ENCODE measurements around the gene COX4I2.

The COX4I2 gene

DNA sequence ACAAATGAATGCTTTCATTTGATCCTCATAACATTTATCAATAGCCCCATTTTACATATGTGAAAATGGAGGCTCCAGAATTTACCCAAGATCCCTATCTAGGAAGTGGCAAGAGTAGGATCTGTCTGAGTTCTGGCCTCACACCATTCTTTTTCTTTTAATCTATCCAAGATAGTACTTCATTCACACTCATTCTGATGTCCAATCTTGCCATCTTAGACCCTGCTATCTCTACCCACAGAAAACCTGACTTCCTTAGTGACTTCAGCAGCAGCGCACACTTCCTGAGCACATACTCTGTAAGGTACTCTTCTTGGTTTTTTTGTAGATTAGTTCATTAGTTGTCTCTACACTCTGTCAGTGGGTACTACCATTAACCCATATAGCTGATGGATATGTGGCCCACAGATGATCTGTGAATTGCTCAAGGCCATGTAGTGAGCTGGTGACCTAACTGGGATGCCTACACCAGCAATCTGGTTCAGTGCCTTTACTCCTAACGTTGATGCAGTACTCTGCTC is 36.3 kb downstream of the COX4I2 start:
- H3K9me3 ChIP-seq (ENCODE audit: control insufficient read depth, insufficient read depth, low read depth, low read length), result no peaks in the 10 kb centered on the region
- H3K4me3 ChIP-seq (ENCODE audit: low read depth, low read length), result no peak overlapping the region
- ChIA-PET CTCF (interaction anchor here (1.2 to 4.2 kb wide), 4 partner anchors 9 to 61 kb away, joined by 4 to 38 read pairs (median 10); partner anchors contain the start of gene BCL2L1), POLR2A (interaction anchor here (0.8 to 1.4 kb wide), 2 partner anchors 49 to 65 kb away, joined by 4 to 6 read pairs; partner anchors contain the start of gene TPX2)
- peaks cover 16% of the 10 kb centered on the region for H3K4me1 ChIP-seq (ENCODE audit: control insufficient read depth, insufficient read depth, low read length)
- no peaks in the 10 kb centered on the region for H3K36me3 ChIP-seq (ENCODE audit: control insufficient read depth in 2 of 2, insufficient read depth in 1 of 2, low read length in 2 of 2)
- no peak overlapping the region for H3K27ac ChIP-seq (ENCODE audit: extremely low read depth, low read depth, low read length)
- TF ChIP-seq ZBTB17 (tag by site-specific recombination; IDR thresholded peaks at IDR 0.05), result no peak
- TF ChIP-seq ZNF132 (tag by site-specific recombination; IDR thresholded peaks at IDR 0.05; ENCODE audit: borderline replicate concordance), result no peak
- no peak for TF ChIP-seq ZNF629 (tag by site-specific recombination; IDR thresholded peaks at IDR 0.05)
- TF ChIP-seq, protein P1, sequence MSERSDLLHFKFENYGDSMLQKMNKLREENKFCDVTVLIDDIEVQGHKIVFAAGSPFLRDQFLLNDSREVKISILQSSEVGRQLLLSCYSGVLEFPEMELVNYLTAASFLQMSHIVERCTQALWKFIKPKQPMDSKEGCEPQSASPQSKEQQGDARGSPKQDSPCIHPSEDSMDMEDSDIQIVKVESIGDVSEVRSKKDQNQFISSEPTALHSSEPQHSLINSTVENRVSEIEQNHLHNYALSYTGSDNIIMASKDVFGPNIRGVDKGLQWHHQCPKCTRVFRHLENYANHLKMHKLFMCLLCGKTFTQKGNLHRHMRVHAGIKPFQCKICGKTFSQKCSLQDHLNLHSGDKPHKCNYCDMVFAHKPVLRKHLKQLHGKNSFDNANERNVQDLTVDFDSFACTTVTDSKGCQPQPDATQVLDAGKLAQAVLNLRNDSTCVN (tag by site-specific recombination; optimal IDR thresholded peaks at IDR 0.05), result no peak
- TF ChIP-seq HOXC10 (CRISPR knock-in tag; IDR thresholded peaks at IDR 0.05), result no peak
- no peak for TF ChIP-seq ZNF423 (tag by site-specific recombination; IDR thresholded peaks at IDR 0.05)

DNA sequence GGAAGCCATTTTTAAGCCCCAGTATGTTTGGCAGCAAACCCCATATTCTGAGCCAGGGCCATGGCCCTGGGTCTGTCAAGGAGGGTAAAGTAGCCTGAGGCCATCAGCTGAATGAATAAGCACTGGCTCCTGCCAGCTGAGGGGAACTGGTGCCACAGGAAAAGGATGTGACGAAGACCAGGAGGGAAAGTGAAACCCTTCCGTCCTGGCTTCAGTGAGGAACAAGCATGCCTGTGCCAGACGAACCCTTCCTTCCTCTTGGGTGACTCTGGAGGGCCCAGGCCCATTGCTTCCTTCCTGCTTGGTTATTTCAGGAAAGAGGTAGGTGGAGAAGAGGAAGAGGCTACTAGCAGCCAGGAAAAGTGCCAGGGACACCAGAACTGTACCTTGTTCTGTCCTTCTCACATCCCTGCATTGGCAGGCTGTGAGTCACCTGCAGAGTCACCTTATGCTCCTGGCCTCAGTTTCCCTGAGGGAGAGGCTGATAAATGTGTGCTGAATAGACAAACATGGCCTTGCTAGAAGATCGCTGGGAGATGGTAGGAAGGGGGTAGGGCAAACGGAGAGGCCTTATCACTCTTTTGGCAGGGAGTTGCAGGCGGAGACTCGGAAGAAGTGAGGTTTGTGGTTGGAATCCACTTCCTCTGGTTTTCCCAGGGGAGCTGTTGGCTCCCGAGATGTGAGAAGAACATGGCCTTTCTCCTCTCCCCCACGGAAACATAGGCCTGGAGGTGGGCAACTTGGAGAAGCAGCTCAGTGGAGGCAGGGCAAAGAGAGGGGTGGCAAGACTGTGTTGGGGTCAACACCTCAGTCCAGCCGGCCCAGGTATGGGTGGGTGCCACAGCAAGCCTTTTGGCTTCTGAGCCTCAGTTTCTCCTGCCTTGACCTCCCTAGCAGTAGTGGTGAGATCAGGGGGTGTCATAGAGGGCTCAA is 37.4 kb downstream of the COX4I2 start:
- no peaks in the 10 kb centered on the region for H3K36me3 ChIP-seq (ENCODE audit: control insufficient read depth in 2 of 2, insufficient read depth in 1 of 2, low read length in 2 of 2)
- H3K4me1 ChIP-seq (ENCODE audit: control insufficient read depth, insufficient read depth, low read length), result peaks cover 14% of the 10 kb centered on the region
- peak overlapping the region; percentile 0; the same call in 1 of the 2 replicates for H3K27ac ChIP-seq (ENCODE audit: extremely low read depth, low read depth, low read length)
- no peaks in the 10 kb centered on the region for H3K9me3 ChIP-seq (ENCODE audit: control insufficient read depth, insufficient read depth, low read depth, low read length)
- POLR2A ChIA-PET, result interaction anchor here (0.8 to 1.6 kb wide), 3 partner anchors 47 to 63 kb away, joined by 3 to 6 read pairs (median 4); partner anchors contain the start of genes BCL2L1 and TPX2
- CTCF ChIA-PET, result interaction anchor here (1.0 to 4.2 kb wide), 6 partner anchors 10 to 62 kb away, joined by 4 to 38 read pairs (median 10); partner anchors contain the start of gene BCL2L1
- no peak overlapping the region for H3K4me3 ChIP-seq (ENCODE audit: low read depth, low read length)
- TF ChIP-seq MYNN (tag by site-specific recombination; IDR thresholded peaks at IDR 0.05; ENCODE audit: borderline replicate concordance), result no peak
- no peak for TF ChIP-seq ZNF621 (tag by site-specific recombination; IDR thresholded peaks at IDR 0.05)
- TF ChIP-seq ZNF394 (tag by site-specific recombination; IDR thresholded peaks at IDR 0.05; ENCODE audit: borderline replicate concordance), result no peak
- TF ChIP-seq EGR2 (tag by site-specific recombination; IDR thresholded peaks at IDR 0.05; ENCODE audit: low read depth), result no peak
- no peak for TF ChIP-seq ZNF585B (tag by site-specific recombination; IDR thresholded peaks at IDR 0.05)
- peak; percentile 35; the same call in 1 of the 2 replicates for TF ChIP-seq ZNF600 (tag by site-specific recombination; IDR thresholded peaks at IDR 0.05)
- TF ChIP-seq, protein P2, sequence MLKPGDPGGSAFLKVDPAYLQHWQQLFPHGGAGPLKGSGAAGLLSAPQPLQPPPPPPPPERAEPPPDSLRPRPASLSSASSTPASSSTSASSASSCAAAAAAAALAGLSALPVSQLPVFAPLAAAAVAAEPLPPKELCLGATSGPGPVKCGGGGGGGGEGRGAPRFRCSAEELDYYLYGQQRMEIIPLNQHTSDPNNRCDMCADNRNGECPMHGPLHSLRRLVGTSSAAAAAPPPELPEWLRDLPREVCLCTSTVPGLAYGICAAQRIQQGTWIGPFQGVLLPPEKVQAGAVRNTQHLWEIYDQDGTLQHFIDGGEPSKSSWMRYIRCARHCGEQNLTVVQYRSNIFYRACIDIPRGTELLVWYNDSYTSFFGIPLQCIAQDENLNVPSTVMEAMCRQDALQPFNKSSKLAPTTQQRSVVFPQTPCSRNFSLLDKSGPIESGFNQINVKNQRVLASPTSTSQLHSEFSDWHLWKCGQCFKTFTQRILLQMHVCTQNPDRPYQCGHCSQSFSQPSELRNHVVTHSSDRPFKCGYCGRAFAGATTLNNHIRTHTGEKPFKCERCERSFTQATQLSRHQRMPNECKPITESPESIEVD (tag by site-specific recombination; IDR thresholded peaks at IDR 0.05), result no peak
- no peak for TF ChIP-seq ZNF596 (tag by site-specific recombination; IDR thresholded peaks at IDR 0.05)
- TF ChIP-seq ZNF473 (tag by site-specific recombination; IDR thresholded peaks at IDR 0.05), result no peak
- TF ChIP-seq YY1 (tag by site-specific recombination; IDR thresholded peaks at IDR 0.05), result no peak
- TF ChIP-seq ZNF132 (tag by site-specific recombination; IDR thresholded peaks at IDR 0.05; ENCODE audit: borderline replicate concordance), result no peak
- TF ChIP-seq, protein P3, sequence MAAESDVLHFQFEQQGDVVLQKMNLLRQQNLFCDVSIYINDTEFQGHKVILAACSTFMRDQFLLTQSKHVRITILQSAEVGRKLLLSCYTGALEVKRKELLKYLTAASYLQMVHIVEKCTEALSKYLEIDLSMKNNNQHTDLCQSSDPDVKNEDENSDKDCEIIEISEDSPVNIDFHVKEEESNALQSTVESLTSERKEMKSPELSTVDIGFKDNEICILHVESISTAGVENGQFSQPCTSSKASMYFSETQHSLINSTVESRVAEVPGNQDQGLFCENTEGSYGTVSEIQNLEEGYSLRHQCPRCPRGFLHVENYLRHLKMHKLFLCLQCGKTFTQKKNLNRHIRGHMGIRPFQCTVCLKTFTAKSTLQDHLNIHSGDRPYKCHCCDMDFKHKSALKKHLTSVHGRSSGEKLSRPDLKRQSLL (tag by site-specific recombination; IDR thresholded peaks at IDR 0.05), result no peak
- TF ChIP-seq, protein P4, sequence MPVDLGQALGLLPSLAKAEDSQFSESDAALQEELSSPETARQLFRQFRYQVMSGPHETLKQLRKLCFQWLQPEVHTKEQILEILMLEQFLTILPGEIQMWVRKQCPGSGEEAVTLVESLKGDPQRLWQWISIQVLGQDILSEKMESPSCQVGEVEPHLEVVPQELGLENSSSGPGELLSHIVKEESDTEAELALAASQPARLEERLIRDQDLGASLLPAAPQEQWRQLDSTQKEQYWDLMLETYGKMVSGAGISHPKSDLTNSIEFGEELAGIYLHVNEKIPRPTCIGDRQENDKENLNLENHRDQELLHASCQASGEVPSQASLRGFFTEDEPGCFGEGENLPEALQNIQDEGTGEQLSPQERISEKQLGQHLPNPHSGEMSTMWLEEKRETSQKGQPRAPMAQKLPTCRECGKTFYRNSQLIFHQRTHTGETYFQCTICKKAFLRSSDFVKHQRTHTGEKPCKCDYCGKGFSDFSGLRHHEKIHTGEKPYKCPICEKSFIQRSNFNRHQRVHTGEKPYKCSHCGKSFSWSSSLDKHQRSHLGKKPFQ (tag by site-specific recombination; IDR thresholded peaks at IDR 0.05), result no peak
- TF ChIP-seq ZSCAN30 (tag by site-specific recombination; IDR thresholded peaks at IDR 0.05), result 0 out of 2 replicates have a peak, but pooled peaks have one; percentile 26
- no peak for TF ChIP-seq ZNF211 (tag by site-specific recombination; IDR thresholded peaks at IDR 0.05; ENCODE audit: low read depth)
- no peak for TF ChIP-seq ZIC2 (tag by site-specific recombination; IDR thresholded peaks at IDR 0.05)
- TF ChIP-seq SP7 (tag by site-specific recombination; IDR thresholded peaks at IDR 0.05), result no peak
- TF ChIP-seq, protein P5, sequence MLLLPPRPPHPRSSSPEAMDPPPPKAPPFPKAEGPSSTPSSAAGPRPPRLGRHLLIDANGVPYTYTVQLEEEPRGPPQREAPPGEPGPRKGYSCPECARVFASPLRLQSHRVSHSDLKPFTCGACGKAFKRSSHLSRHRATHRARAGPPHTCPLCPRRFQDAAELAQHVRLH (tag by site-specific recombination; IDR thresholded peaks at IDR 0.05), result no peak
- no peak for TF ChIP-seq ZNF514 (tag by site-specific recombination; IDR thresholded peaks at IDR 0.05)
- no peak for TF ChIP-seq ZNF311 (tag by site-specific recombination; IDR thresholded peaks at IDR 0.05; ENCODE audit: borderline replicate concordance)
- TF ChIP-seq ZFHX2 (tag by site-specific recombination; conservative IDR thresholded peaks at IDR 0.05), result no peak
- no peak for TF ChIP-seq ZNF654 (tag by site-specific recombination; IDR thresholded peaks at IDR 0.05; ENCODE audit: low read depth)
- TF ChIP-seq HOXC10 (CRISPR knock-in tag; IDR thresholded peaks at IDR 0.05), result no peak
- no peak for TF ChIP-seq ZNF302 (tag by site-specific recombination; IDR thresholded peaks at IDR 0.05; ENCODE audit: low read depth)
